Hematopoietic multipotent progenitor cell treated with erythropoietin and hydrocortisone succinate and interleukin-3 and kit ligand, for 17 days (in vitro differentiated cells): Measurements from ENCODE around the gene UNCX.
"Not testable (repeated sequence)": the region's sequence is repeated elsewhere in the genome, so short reads cannot be mapped to it uniquely, and the experiment has no call there.

Experiments used
- DNase-seq: peaks from one replicate; pipeline ENCODE4 v3.0.0-alpha.2; 2015; ENCODE audit warnings: low spot score

Gene UNCX

DNA sequence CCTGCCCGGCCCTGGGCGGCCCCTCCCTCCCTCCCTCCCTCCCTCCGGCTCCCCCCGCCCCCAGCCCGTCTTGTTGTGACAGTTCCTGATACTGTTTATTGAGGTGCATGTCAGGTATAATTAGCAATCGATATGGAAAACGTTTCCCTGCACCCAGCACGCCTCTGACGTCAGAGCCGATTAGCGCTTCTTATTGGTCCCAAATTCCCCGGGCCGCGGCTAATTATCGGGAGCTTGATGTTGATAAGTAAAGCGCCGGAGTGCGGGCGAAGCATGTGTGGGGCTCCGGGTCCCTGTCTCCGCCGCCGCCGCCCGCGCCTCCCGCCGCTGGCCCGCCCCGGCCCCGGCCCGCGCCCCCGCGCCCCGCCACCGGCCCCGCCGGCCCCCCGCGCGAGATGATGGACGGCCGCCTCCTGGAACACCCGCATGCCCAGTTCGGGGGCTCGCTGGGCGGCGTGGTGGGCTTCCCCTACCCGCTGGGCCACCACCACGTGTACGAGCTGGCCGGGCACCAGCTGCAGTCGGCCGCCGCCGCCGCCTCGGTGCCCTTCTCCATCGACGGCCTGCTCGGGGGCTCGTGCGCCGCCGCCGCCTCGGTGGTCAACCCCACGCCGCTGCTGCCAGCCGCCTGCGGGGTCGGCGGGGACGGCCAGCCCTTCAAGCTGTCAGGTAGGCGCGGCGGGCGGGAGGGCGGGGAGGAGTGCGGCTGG is at the start of gene UNCX:
Gene UNCX (plus strand): TSS at position 250 of the 710 bp plus-strand sequence. CDS start 146 bp downstream, at position 396.
- DNase-seq, result no peak

DNA sequence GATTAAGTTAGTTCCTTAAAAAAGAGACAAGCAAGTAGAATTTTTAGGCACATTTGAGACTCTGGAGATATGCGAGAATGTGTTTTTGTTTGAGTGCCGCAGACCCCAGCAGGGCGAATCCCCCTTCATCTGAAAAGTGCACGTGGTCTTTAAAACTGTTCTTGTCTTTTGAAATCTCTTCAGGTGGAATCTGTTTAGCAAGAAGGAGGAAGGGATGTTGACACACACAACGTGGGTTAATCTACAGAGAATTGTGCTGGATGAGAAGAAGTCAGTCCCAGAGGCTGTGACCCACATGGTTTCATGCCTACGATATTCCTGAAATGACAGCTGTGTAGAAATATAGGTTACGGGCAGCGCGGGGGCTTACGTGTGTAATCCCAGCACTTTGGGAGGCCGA is 45.5 kb upstream of the UNCX start:
- no peak for DNase-seq

GRCh38 chr7:1188720-1189294 is 43.9 kb upstream of the UNCX start:
- no peak for DNase-seq

GRCh38 chr7:1189986-1190772 is 42.5 kb upstream of the UNCX start:
- DNase-seq, result no peak

- no peak for DNase-seq
These were observed 40.4 kb upstream of the UNCX start for GRCh38 chr7:1192171-1192676.

DNA sequence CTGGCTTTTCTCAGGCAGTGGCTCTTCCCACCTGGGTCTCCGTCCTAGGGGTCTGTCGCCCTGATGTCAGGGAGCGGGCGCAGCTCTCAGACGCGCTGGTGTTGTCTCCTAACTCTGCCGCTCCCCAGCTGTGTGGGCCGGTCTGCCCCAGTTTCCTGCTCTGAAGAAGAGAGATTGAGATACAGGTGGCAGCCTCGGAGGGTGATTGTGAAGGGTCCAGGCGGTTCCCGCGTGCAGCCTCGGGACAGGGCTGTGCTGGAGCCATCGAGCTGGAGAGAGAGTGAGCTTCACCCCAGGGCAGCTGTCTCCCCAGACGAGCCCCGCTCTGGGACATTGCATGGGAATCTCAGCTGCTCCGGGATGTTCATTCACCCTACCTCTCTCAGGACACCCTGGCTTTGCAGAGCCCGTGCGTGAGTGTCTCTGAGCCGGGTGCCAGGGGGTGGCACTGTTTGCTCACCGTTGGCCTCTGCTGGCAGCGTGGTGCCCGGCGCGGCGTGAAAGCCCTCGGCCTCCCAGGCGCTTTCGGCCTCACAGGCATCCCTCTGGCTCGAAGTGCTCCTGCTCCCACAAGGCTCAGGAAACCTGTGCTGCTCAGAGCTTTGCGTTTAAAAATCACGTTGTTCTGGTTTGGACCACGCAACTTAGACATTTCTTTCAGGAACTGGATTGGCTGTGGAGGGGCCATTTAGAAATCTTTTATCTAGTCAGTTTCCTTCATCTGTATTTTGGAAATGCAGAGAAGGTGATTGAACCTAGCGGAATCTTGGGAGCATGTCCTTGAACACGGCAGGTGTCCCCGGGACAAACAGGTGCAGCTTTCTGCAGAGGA is 38.9 kb upstream of the UNCX start:
- DNase-seq, result no peak

GRCh38 chr7:1196441-1196840 is 36.2 kb upstream of the UNCX start:
- not testable (repeated sequence) for DNase-seq

DNA sequence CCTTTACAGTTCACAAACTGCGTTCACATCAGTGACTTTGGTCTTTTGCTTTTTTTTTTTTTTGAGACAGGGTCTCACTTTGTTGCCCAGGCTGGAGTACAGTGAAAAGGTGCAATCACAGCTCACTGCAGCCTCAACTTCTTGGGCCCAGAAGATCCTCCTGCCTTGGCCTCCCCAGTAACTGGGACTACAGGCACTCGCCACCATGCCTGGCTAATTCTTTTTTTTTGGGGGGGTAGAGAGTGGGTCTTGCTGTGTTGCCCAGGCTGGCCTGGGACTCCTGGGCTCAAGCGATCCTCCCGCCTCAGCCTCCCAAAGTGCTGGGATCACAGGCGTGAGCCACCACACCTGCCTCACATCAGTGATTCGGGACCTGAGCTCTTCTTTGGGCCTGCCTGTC is 35.7 kb upstream of the UNCX start:
- no peak for DNase-seq

DNA sequence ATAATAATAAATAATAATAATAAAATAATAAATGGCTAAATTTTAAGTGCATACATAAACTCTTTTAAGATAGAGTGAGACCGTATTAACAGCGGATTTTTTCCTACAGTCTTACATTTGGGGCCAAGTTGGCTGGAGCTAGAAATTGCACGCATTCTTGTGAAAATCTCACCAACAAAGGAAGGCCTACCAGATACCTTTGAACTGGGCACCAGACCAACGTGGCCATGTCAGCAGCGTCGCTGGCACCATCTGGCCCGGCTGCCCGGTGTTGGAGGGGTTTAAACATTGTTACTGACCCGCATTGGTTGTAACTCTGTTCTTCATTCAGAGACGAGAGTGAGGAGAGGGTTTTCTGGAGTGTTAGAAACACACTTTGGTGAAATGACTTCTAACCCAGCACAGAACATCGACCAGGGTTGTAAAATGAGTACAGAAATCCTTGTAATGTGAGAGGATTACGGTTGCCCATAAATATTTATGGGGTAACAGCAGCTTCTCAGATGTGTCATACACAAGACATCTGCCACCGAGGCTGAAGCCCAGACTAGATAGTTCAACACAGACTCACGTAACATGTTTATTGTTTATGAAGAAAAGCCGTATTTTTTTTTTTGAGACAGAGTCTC is 34.6 kb upstream of the UNCX start:
- DNase-seq, result no peak

DNA sequence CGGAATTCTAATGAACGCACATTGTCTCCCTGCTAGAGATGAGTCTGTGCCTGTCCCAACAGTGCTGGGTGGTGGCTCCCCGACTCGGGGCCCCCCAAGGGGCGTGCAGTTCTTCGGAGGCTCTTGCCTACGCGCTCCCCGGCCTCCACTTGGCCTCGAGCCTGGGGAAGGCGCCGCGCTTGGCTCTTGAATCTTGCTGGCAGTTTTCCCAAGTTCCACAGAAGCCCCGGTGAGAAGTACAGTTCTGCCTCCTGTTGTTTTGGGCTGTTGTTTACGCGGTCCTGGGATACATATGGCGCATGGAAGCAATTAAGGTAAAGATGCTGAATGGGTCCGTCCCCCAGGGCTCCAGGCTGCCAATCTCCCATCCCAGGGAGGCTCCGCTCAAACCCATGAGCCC is 32.6 kb upstream of the UNCX start:
- DNase-seq, result no peak

- no peak for DNase-seq
These were observed 30.8 kb upstream of the UNCX start for GRCh38 chr7:1201916-1202315.

- not testable (repeated sequence) for DNase-seq
These were observed 29.8 kb upstream of the UNCX start for GRCh38 chr7:1202914-1203313.

DNA sequence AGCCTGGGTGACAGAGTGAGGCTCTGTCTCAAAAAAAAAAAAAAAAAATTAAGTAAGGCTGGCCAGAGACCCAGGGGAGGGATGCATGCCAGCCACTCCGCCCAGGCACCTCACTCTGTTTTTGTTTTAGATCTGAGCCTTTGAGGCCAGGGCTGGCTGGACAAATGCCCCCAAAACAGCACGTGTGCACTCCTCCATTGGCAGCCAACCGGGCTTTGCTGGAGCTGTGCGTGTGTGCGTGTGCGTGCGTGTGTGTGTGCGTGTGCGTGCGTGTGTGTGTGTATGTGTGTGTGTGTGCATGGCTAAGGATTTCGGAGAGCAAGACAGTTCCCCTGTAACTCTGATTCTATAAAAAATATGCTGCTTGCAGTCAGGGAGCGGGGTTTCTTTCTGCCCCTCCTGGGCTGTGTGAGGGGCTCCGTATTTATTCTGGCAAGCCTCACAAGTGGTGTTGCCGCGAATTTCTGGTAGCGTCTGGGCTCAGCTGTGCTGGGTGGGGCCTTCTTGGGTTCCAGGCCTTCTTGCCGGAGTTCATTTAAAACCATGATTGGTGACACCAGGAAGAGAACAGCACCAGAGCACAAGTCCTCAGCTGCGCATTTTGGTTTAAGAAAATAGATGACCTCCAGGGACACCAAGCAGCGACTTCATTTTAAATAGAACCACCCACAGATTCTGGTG is 28.1 kb upstream of the UNCX start:
- no peak for DNase-seq

GRCh38 chr7:1205742-1206141 is 26.9 kb upstream of the UNCX start:
- DNase-seq, result not testable (repeated sequence)

- DNase-seq, result no peak
These were observed 23.6 kb upstream of the UNCX start for GRCh38 chr7:1209097-1209496.

- no peak for DNase-seq
These were observed 22.2 kb upstream of the UNCX start for GRCh38 chr7:1210321-1210978.

DNA sequence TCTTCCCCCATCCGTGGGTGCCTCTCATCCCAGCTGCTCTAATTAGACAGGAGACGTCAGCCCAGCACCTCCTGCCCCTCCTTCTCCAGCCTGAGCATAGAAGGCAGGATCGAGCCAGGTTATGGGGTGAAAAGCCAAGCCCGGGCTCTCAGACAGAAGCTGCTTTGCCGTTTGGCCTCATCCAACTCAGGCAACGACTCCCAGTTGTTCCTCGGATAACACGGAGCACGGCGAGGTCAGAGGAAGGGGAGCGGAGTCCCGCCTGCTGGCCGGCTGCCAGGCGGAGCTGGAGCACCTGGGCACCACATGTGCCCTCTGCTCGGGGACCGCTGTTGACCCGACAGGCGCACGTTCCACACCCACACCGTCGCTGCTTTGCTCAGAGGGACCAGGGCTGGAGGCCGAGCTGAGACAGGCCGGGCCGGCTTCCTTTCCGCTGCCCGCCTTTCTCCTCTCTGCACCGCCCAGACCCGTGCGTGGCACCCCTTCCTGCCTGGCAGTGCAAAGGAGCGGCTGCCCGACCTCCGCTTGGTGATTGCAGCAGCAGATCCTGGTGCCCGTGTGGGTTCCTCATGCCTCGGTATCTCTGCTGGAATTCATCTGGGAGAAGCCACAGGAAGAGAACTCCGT is 21.6 kb upstream of the UNCX start:
- no peak for DNase-seq

GRCh38 chr7:1211611-1212010 is 21.1 kb upstream of the UNCX start:
- DNase-seq, result no peak

- not testable (repeated sequence) for DNase-seq
These were observed 20.6 kb upstream of the UNCX start for GRCh38 chr7:1212025-1212424.

DNA sequence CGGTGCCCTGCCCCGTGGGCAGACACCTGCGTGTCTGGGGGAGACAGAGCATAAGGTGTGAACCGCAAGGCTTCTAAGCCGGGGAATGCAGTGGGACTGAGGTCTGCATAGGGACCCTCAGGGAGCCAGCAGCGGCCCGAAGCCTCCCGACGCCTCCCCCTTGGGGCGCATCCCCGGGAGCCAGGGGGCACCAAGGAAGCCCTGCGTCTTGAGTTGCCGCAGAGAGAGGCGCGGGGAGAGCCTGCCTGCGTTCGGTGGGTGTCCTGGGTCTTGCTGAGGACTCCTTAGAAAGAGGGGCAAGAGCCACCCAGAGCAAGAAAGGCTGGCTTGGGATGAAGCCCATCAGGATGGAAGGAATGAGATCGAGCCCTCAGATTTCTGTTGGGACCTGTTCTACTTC is 18.2 kb upstream of the UNCX start:
- no peak for DNase-seq
